A549 (cell line): ENCODE data around the gene HRH1.

ENCODE experiments used
- CTCF ChIP-seq: fragments of >200 bp; sonication (Bioruptor Twin); formaldehyde crosslinking; IDR thresholded peaks from 3 replicates; pipeline ENCODE4 v1.5.1; 2016
- JUNB ChIP-seq: fragments of >200 bp; sonication (Bioruptor Twin); formaldehyde crosslinking; IDR thresholded peaks from 2 replicates; pipeline ENCODE4 v1.6.1; 2016

DNA sequence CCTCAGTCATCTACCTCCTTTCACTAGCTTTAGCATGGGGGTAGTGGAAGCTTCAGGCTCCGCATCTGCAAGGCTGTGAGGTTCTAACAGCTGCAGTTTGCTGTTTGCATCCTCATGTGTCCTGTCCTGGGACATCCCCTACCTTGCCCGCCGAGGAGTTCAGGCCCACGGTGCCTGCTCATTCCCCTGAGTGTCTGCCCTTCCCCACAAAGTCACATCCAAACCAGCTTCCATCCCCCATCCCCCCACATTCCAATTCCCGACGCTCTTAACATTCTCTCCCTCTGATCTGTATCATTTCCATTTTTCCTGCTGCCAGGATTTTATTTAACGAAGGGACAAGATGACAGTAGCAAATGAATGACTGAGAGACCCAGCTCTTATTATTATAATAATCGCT, 43.8 kb downstream of the HRH1 start:
- TF ChIP-seq CTCF (no peak), JUNB (no peak)
